Testis (tissue), 3 donors: ENCODE results near the gene CMTM7. TPM values are rescaled to one million over a fixed set of nuclear protein-coding genes. Genes with fewer than 3 reads are reported as not detected.

Experiments used
- DNase-seq: peaks from one replicate; pipeline ENCODE4 v3.0.0-alpha.2; 2019
- H3K27ac ChIP-seq, 2 donors: fragments of 200-600 bp; sonication (generic); one replicate each; pipeline ENCODE4 v1.5.1; 2019
- H3K27me3 ChIP-seq: fragments of 200-600 bp; sonication (generic); one replicate; pipeline ENCODE4 v1.5.1; 2019
- H3K36me3 ChIP-seq: fragments of 200-600 bp; sonication (generic); one replicate; pipeline ENCODE4 v1.5.1; 2017; ENCODE audit warnings: low read depth; ENCODE audit errors: missing control alignments
- H3K4me1 ChIP-seq: fragments of 200-600 bp; sonication (generic); one replicate; pipeline ENCODE4 v1.5.1; 2019
- H3K4me3 ChIP-seq, 2 donors: fragments of 200-600 bp; sonication (generic); one replicate each; pipeline ENCODE4 v1.5.1; 2017 to 2019
- H3K9me3 ChIP-seq: fragments of 200-600 bp; sonication (generic); one replicate; pipeline ENCODE4 v1.5.1; 2017
- POLR2A ChIP-seq: fragments of 450-650 bp; IDR thresholded peaks from one replicate; pipeline ENCODE4 v1.6.1; 2017; ENCODE audit warnings: antibody characterized with exemption, mild to moderate bottlenecking, moderate library complexity
- WGBS, 2 donors: methylation state at CpG; one replicate each; pipeline ENCODE4 v1.1.5; 2018; 5-methylcytosine and 5-hydroxymethylcytosine counted together
- intact Hi-C: fragments of 100-400 bp; cut with DNase I; formaldehyde crosslinking; loops from one replicate; pipeline ENCODE4 v1.15.1; 2023; ENCODE audit warnings: low total_unique reads
- polyA plus RNA-seq: library from polyadenylated mRNA; stranded (reverse); fragments of 350-450 nt; fragmentation: Illumina TruSeq; extraction: RNeasy Lipid Tissue Mini Kit (QIAGEN cat#74804); gene quantifications from one replicate; pipeline ENCODE4 v1.2.3, GENCODE V29; 2014; ENCODE audit warnings: low read depth, low replicate concordance; ENCODE audit not compliant: insufficient read depth
- total RNA-seq, 2 donors: library from RNA; depleted of rRNA; stranded (reverse); fragments of >200 nt; gene quantifications; one replicate each; pipeline ENCODE4 v1.2.3, GENCODE V29; 2016
- TF ChIP-seq, protein P1 (sequence below), 3 experiments: fragments of 450-650 bp in 2 of 3; fragments of 200-600 bp in 1 of 3; sonication (generic) in 1 of 3; IDR thresholded peaks; one replicate each; pipeline ENCODE4 v1.5.1; 2016 to 2019; ENCODE audit warnings: antibody characterized with exemption in 3 of 3, mild to moderate bottlenecking in 2 of 3, moderate library complexity in 1 of 3

CMTM7 gene
- total and polyA plus RNA-seq, 3 donors from 2014 or later = 15.0 to 40.9 (median 19.7) TPM

DNA sequence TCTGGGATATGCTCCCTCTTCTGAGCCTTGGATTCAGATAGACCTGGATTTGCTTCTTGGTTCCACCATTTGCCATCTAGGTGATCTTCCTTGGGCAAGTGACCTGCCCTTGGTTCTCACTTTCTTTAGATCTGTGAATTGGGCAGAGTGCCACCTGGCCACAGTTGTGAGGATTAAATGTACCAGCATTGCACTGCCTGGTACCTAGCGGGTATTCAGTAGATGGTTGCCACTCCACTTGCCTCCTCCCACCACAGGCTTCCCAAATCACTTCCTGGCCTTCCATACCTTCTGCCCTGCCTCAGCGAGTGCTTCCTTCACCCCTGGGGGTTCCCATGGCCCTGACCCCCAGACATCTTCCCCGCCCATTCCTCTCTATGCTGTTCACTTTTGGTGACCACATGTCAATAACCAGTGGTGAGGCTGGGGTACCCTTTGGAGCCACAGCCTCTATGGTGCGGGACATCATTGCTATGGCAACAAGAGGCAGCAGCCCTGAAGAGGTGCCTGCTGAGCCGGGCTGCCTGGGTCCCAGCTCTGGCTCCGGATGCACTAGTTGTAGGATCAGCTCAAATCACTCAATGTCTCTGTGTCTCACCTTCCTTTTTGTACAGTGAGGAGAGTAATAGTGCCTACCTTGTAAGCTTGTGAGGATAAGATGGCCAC lies 40.5 kb downstream of the CMTM7 start:
- DNase-seq = no peak
- WGBS, 2 donors = 92 to 94% methylated on average over 6 of the region's 6 CpGs
- intact Hi-C loops = no loop called here

GRCh38 chr3:32432711-32433530 lies 41.3 kb downstream of the CMTM7 start:
- DNase-seq = no peak
- Histone ChIP-seq H3K4me1 (no peaks in the 10 kb centered on the region), H3K36me3 (no peaks in the 10 kb centered on the region), H3K9me3 (no peaks in the 10 kb centered on the region), H3K27ac (no peak overlapping the region), H3K4me3 (no peak overlapping the region), H3K27me3 (no peaks in the 10 kb centered on the region)
- 93 to 94% methylated on average over 11 to 12 of the region's 12 CpGs for WGBS, 2 donors
- intact Hi-C loops = no loop called here
- TF ChIP-seq POLR2A = no peak
- TF ChIP-seq, protein P1, sequence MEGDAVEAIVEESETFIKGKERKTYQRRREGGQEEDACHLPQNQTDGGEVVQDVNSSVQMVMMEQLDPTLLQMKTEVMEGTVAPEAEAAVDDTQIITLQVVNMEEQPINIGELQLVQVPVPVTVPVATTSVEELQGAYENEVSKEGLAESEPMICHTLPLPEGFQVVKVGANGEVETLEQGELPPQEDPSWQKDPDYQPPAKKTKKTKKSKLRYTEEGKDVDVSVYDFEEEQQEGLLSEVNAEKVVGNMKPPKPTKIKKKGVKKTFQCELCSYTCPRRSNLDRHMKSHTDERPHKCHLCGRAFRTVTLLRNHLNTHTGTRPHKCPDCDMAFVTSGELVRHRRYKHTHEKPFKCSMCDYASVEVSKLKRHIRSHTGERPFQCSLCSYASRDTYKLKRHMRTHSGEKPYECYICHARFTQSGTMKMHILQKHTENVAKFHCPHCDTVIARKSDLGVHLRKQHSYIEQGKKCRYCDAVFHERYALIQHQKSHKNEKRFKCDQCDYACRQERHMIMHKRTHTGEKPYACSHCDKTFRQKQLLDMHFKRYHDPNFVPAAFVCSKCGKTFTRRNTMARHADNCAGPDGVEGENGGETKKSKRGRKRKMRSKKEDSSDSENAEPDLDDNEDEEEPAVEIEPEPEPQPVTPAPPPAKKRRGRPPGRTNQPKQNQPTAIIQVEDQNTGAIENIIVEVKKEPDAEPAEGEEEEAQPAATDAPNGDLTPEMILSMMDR (IDR thresholded peaks at IDR 0.05) = no peak

More for the DNA sequence above, 40.5 kb downstream of the CMTM7 start:
- Histone ChIP-seq H3K4me1 (no peaks in the 10 kb centered on the region), H3K9me3 (no peaks in the 10 kb centered on the region), H3K36me3 (no peaks in the 10 kb centered on the region), H3K27me3 (no peaks in the 10 kb centered on the region), H3K27ac (no peak overlapping the region), H3K4me3 (no peak overlapping the region)
- TF ChIP-seq POLR2A = no peak
- TF ChIP-seq, protein P1 (IDR thresholded peaks at IDR 0.05) = no peak

GRCh38 chr3:32434206-32434605 lies 42.6 kb downstream of the CMTM7 start:
- Histone ChIP-seq H3K4me3 (no peak overlapping the region), H3K36me3 (no peaks in the 10 kb centered on the region), H3K4me1 (no peaks in the 10 kb centered on the region), H3K27me3 (no peaks in the 10 kb centered on the region), H3K9me3 (no peaks in the 10 kb centered on the region), H3K27ac (no peak overlapping the region)
- TF ChIP-seq, protein P1 (IDR thresholded peaks at IDR 0.05) = no peak
- TF ChIP-seq POLR2A = no peak
- intact Hi-C loops = no loop called here
- no peak for DNase-seq
- 94 to 98% methylated on average over 4 of the region's 4 CpGs for WGBS, 2 donors

- no peak for DNase-seq
- intact Hi-C loops = no loop called here
- Histone ChIP-seq H3K27me3 (no peaks in the 10 kb centered on the region), H3K4me3 (no peak overlapping the region), H3K36me3 (no peaks in the 10 kb centered on the region), H3K4me1 (no peaks in the 10 kb centered on the region), H3K27ac (no peak overlapping the region), H3K9me3 (no peaks in the 10 kb centered on the region)
- TF ChIP-seq, protein P1 (IDR thresholded peaks at IDR 0.05) = no peak
- no peak for TF ChIP-seq POLR2A
- WGBS, 2 donors = 75 to 85% methylated on average over 4 of the region's 4 CpGs
Observed at GRCh38 chr3:32435911-32436815, 44.5 kb downstream of the CMTM7 start.
